HuH-7 (cell line): ENCODE data around the gene METTL25.
A peak's percentile ranks its signal among the peaks of the same experiment; 100 is the strongest.

Experiments
- DNase-seq: peaks from one replicate; pipeline ENCODE4 v3.0.0; 2011; ENCODE audit warnings: low spot score

Gene METTL25

DNA sequence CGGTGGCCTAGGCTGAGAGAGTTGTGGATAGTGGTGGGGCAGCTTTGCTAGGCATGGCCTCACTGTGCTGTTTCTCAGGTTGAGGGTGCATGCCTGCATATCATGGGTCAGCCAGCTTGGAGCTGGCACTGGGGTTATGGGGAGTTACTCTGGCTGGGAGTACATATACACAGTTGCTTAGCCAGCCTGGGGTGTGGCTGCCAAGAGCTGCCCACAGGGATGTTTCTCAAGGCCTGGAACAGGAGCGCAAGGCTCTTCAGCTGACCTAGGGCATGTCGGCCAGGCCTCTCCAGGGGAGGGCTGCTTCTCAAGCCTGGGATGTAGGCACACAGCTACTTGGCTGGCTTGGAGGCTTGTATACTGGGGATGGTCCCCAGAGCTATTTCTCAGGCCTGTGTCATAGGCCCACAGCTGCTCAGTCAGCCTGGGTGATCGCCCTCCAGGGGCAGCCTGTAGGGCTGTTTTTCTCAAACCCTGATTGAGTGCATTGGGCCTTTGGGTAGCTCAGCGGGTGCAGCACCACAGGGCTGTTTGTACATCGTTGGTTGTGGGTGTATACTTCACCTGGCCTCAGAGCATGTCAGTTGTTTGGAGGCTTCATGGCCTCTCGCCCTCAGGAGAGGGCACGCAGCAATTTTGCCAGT is 114.9 kb downstream of the METTL25 start:
- no peak for DNase-seq

DNA sequence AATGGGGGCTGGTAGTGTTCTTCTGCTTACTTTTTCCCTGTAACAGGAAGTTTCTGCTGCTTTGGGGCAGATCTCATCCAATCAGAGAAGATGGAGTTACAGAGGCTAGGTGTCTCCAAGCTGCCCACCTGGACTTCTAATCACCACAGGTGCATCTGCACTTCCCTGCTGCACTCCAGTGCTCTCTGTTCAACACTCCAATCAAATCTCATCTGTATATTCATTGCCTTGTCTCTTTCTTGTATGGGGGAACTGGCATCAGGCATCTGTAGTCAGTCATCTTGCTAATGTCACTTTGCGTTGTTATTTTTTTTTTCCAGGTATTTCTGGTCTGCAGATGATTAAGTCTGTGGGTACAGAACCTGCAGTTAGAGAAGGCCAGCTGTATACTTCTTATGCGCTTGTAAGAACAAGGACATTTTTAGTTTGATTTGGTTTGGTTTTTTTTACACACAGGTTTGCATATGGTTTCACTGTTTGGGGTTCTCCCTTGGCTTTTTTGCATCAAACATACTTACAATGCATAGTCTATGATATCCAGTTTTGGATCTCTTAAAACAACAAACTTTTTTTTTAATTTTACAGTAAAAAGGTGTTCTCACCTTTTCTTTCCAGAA is 116.0 kb downstream of the METTL25 start:
- DNase-seq, result no peak

GRCh38 chr12:82474798-82475184 is 116.5 kb downstream of the METTL25 start:
- no peak for DNase-seq

GRCh38 chr12:82475211-82475610 is 116.9 kb downstream of the METTL25 start:
- DNase-seq, result no peak

DNA sequence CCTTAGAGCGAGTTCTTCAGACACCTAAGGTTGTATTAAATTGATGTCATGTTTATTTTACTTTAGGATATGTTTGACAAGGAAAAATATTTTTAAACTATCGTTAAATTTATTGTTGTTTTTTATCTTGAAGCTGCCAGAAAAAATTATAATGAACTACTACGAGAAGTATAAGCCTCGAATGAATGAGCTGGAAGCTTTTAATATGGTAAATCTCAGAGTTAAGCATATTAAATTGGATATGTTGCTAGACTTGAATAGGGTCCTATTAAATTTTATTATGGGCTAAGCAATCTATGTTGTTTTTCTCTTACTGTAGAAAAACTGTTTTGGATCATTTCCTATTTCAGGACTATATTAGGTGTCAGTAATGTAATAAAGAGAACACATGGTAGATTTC is 118.2 kb downstream of the METTL25 start:
- DNase-seq, result no peak

GRCh38 chr12:82479511-82479910 is 121.2 kb downstream of the METTL25 start:
- no peak for DNase-seq

GRCh38 chr12:82480606-82481005 is 122.3 kb downstream of the METTL25 start:
- no peak for DNase-seq

- no peak for DNase-seq
Observed at GRCh38 chr12:82481954-82482353, 123.6 kb downstream of the METTL25 start.

- DNase-seq, result no peak
Observed at GRCh38 chr12:82486524-82487235, 128.4 kb downstream of the METTL25 start.

GRCh38 chr12:82504409-82504808 is 146.1 kb downstream of the METTL25 start:
- no peak for DNase-seq

DNA sequence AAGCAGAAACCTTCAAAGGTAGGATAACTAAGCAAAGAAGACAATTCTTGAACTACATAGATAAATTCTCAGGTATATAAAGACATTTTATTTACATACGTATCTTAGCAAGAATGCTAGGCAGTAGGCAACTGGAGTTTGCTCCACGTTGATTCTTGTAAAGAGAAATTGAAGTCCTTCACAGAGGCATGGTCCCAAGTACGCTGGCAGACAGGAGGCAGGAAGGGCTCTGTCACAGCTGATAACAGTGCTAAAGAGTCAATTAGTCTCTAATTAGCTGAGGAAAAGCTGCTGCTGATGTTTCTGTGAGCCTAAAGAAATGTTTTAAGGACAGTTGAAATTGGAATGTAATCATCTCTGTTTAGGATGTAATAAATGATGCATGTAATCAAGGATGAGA is 146.8 kb downstream of the METTL25 start:
- DNase-seq, result no peak

DNA sequence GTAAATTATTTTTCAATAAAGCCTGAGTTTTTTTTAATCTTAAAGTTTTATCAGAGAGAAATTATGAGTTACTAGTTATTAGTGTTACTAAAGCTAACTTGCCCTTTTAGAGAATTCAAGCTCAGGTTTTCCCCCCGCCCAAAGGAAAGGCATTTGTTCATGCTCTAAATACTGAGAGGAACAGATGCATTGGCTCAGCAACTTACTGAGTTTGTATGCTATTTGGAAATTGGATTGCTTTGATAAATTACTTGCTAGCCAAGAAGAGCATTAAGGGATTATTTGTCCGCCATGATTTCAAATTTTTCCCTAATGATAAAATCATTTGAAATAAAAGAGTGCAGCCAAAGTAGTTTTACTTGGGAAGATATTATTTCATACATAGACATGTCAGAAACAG is 149.4 kb downstream of the METTL25 start:
- no peak for DNase-seq

DNA sequence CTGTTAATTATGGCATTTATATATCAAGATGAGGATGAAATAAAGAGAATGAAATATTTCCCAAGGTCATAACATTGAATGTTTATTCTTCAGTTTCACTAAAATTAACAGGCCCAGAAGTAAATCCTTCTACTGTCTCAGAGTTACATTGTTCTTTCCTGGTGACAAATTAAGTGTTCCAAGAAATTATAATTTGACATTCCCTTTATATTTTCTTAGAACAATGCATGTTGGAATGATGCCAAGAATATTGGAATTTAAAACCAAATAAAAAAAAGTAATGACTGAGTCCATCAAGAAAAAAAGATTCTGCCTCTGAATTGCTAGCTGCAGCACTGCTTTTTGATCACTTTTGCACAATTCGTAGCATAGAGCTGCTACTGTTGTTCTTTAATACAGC is 152.1 kb downstream of the METTL25 start:
- DNase-seq, result no peak

- DNase-seq, result no peak
Observed at GRCh38 chr12:82514880-82515279, 156.6 kb downstream of the METTL25 start.

DNA sequence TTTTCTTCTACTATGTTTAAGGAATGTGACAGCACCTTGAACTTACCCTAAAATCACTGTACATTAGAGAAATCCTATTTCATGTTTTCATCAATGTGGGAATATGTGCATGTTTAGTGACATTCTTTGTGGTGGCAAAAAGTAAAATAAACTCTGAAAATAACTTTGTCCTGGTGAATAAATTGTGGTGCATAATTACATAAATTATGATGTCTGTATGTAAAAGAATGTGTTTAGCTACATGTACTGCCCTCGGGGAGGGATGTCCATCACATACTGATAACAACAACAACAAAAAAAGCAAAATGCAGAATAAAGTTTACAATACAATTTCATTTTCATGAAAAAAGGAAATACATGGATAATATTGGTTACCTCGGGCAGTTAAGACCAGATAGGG is 157.3 kb downstream of the METTL25 start:
- no peak for DNase-seq

- peak; percentile 9 for DNase-seq
Observed at GRCh38 chr12:82517027-82517426, 158.7 kb downstream of the METTL25 start.

GRCh38 chr12:82517808-82518207 is 159.5 kb downstream of the METTL25 start:
- DNase-seq, result no peak

DNA sequence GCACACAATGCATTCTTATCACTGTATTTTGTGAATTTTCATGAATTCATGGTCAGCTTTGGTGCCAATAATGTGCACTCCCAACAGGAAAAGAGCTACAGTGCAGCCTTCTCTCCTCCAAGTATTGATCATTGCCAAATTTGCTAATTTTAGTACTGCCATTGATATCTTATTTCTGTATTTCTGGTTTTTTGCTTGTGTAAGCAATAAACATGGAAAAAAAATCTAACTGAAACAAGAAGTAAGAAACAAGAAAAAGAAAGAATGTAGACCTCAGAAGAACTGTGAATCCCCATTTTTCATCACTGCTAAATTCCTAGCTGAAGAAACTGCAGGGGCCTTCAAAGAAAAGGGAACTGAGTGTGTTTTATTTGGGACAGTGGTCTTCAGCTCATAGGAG is 161.2 kb downstream of the METTL25 start:
- no peak for DNase-seq

DNA sequence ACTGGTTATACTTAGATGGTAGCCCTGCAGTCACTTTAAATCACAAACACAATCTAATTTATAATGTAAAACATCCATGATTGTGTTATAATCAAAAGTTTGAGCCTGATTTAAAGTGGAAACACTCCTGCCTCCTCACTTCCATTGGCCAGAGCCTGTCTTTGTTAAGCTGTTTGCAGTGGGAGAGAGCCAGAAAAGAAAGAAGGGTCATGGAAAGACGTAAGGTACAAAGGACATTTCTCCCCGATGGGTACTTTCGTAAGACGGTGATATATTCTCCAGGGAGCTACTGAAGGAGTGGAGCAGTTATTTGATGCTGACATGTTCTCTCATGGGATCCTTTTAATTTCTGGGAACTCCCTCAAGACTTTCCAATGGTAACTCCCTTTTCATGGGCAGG is 164.0 kb downstream of the METTL25 start:
- no peak for DNase-seq

- no peak for DNase-seq
Observed at GRCh38 chr12:82522762-82523161, 164.4 kb downstream of the METTL25 start.

DNA sequence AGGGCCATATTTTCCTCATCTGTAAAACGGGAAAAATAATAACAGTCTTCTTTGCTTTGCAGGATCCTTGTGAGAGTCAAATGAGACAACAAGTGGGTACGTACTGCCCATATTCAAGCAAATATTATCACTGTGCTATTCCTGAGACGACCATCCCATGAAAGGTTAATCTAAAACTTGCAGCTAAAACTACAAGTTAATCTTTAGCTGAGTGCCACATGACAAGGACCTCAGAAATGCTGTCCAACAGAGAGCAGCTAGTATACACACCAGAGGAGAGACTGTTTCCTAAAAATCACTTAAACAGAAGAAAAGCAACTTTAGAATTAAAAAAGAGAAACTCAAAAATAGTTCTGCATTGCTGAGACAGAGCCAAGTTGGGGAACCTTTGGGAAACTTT is 165.7 kb downstream of the METTL25 start:
- DNase-seq, result peak; percentile 6

GRCh38 chr12:82524641-82525040 is 166.3 kb downstream of the METTL25 start:
- no peak for DNase-seq

GRCh38 chr12:82525616-82526015 is 167.3 kb downstream of the METTL25 start:
- DNase-seq, result no peak
